Skin of body (tissue), 2 donors: Measurements from ENCODE around the gene DPP9. TPM values are rescaled to one million over a fixed set of nuclear protein-coding genes. Genes with fewer than 3 reads are reported as not detected.

Experiments used
- DNase-seq: peaks from one replicate; lab custom pipeline; 2025; lab: John Stamatoyannopoulos, UW
- total RNA-seq: library from RNA; depleted of rRNA; stranded (reverse); fragments of >200 nt; gene quantifications from one replicate; pipeline ENCODE4 v1.2.3, GENCODE V29; 2014

DPP9 gene
- total RNA-seq, 1 donor from 2014 or later, result 15.6 TPM

DNA sequence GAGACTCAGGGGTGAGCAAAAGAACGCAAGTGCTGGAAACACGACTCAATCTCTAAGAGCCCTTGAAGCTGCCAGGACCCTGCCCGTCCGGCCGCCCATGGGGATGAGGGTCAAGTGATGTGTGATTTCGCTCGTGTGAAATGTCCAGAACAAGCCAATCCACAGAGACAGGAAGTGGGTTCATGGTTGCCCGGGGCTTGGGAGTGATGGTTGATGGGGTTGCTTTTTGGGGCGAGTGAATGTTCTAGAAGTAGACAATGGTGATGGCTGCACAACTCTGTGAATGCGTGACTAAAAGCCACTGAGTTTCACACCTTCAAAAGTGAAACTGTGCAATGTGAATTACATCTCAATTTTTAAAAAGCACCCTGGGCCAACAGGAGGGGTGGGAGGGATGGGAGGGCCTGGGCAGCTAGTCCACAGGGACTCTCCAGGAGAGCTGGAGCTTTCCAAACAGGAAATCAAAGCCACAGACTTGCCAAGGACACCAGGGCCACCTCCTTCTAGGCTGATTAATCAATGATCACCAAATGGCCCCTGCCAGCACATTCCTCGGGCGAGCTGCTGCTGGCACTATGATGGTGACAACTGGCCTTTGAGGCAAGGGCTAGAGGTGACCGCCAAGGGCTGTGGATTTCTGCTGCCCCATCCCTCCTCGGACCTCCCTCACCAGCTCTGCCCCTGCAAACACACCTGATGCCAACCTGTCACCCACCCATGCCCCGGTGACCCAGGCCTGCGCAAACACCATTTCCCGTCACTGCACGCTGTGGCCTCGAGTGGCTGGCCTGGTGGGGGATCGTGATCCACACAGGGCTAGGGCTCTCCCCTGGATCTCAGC is 14.0 kb downstream of the DPP9 start:
- DNase-seq, result no peak

DNA sequence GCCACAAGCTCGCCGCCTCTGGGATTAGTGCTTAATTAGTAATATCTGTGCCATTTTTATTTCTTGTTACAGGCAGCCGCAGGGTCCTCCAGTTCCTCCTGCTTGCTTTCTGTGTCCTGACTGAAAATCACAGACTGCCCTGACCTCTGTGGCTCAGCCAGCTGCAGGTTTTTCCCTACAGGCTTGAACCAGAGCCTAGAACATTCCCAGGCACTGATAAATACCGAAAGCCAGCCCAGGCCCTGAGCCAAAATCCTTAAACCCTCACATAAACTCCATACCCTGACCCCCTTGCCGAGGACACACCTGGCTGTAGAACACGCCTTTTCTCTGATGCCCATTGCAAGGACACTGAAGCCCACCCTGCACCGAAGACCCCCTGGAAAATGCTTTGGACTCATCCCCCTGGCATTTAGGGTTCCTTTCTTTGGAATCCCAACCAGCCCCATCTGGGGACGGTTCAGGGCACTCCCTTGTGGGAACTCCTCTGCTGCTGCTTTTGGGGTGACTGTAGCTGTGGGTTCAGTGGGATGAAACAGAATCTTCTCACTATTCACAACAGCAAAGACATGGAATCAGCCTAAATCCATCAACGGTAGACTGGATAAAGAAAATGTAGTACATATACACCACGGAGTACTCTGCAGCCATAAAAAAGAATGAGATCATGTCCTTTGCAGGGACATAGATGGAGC is 15.5 kb downstream of the DPP9 start:
- no peak for DNase-seq

DNA sequence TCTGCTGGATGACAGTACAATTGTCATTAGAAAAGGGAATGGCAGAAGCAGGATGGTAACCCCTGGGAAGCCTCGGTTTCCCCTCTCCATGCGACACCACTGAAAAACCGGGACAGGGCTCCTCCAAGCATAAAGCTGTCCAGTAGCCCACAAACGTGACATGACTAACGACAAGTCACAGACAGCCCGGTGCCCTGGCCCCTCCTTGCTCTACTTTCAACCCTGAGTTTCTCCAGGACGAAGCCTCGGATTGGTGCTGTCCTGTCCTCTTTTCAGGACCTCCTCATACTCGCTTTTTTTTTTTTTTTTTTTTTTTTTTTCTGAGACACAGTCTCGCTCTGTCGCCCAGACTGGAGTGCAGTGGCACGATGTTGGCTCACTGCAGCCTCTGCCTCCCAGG is 16.3 kb downstream of the DPP9 start:
- no peak for DNase-seq

DNA sequence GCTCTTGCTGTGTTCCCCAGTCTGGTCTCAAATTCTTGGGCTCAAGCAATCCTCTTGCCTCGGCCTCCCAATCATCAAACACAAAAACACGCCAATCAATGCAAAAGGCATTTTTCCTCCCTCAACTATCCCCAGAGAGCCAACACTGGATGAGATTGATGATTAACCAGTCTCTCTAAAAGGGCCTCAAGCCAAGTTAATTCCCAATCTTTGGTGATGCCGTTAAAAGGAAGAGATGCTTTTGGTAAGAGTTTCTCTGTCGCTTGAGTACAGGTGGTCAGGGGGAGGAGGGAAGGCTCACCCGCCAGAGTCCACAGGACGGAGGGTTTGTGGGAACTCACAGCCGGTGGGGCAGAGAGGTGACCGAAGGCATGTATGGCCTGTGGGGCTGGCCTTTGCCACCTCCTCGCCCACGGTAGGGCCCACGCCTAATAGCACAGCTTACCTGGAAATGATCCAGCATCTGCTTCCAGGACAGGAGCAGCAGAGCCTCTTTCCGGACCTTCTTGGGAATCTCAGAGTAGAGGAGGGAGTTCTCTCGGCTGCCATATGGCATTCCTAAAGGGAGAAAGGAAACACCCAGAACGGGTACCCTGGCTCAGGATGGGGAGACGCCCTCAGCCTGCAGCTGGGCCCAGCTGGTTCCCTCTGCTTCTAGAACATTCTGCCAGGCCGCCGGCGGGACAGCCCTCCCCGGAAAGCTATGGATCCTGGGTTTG is 18.1 kb downstream of the DPP9 start:
- DNase-seq, result no peak

DNA sequence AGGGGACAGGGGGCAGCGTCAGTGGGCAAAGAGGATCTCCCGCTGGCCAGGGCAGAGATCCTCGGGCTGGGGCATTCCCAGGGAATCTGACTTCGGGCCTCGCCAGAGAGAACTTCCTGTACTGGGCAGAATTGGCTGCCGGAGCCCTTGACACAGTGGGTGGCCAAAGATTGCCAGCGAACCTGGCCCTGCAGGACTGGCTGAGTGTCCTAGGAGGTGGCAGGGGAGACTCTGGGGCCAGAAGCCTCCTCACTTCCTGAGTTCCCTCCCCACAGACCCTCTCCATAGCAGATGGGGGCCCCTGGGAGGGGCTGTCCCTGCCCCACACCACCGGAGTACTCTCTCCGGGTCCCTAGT is 19.3 kb downstream of the DPP9 start:
- DNase-seq, result no peak

DNA sequence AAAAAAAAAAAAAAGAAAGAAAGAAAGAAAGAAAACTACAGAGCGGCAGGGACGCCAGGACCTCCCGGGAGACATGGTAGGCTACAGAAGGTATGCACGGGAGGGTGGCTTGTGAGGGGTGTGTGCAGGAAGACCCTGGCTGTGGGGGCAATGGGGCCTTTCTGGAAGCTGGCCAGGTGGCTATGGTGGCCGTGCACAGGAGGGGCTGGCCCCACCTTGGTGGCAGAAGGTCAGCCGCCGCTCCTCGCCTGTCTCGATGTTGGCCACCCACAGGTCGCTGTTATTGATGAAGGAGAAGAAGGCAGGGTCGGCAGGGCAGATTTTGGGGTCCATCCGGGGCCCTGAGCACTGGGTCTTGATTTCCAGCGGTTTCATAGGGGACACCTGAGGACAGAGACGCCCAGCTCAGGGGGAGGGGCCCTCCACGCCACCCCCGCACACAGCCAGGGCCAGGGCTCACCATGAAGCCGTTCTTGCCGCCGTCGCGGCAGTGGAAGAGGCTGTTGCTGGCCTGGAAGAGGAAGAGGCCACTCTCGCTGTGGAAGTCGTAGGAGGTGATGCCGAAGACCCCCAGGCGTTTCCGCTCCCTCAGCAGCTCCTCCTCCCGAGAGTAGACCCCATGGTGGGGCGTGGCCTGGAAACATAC is 19.8 kb downstream of the DPP9 start:
- DNase-seq, result no peak

DNA sequence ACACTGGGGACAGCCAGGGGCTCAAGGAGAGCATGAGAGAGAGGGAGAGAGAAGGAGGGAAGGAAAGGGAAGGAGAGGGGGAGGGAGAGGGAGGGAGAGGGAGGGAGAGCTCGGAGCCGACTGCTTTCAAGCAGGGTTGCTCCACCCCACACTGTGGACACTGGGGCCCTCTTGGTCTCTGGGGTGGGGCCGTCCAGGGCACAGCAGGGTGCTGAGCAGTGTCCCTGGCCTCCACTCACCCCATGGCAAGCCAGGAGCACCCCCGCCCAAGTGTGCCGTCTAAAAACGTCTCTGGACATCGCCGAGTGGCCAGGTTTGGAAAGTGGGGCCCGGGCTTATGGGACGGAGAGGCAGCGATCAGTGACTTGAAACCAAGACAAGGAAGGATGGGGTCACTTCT is 20.9 kb downstream of the DPP9 start:
- no peak for DNase-seq

DNA sequence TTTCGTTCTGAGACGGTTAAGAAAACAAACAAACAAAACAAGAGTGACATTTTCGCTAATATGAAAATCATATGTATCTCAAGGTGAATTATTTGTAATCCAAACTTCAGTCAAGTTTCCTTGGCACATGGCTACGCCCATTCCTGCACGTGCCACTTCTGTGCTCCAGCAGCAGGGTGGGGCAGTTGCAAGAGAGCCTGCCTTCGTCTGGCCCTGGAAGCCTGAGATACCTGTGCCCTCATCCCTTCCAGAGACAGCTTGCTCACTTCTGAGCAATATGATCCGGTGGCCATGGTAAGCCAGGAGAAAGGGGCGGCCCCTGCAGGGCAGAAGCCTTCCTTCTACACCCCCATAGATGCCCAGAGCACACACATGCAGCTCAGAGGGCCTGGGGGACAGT is 22.1 kb downstream of the DPP9 start:
- no peak for DNase-seq

DNA sequence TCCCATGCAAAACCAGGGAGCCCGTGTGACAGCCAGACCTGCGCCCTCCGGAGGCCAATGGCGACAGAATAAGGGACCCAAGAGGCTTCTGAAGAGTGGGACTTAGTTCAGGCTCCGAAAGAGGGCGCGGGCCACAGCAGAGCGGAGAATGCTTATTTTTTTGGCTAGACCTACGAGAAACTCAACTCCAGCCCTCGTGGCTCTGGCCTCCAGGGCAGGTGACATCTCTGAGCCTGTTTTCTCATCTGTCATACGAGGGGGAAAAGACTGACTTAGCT is 23.0 kb downstream of the DPP9 start:
- no peak for DNase-seq

DNA sequence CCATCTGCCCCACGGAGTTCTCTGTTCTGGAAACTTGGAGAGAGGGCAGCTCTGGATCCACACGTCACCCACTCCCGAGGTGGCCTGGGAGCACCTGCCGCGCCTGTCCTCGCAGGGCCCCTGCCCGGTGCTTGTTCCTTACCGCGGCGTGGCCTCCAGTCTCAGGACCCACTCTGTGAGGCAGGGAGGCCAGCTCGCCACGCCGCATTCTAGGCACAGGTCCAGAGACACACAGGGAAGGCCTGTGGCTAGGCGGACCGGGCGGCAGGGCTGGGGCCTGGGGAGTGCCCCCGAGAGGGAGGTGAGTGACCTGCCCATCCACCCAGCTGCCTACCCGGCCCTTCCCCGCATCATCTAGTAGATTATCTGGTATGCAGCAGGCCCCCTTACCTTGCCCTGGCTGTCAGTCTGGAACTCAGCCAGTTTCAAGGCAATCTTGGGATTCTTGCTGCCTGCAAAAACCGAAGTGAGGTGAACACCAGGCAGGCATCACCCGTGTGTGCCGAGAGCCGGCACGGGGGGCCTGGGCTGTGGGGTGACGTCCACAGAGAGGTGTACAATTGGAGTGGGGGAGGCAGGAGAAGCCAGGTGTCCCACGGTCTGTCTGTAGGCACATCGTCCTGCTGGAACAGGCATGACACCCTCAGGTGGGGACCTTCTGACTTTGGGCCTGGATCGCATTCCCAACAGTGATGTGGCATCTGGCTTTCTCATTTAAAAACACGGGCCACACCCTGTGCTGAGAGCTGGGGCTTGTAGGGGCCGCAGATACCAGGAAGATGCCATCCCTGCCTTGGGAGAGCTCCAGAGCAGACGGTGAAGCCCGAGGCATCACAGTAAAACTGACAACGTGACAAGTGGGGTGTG is 23.6 kb downstream of the DPP9 start:
- DNase-seq, result no peak

DNA sequence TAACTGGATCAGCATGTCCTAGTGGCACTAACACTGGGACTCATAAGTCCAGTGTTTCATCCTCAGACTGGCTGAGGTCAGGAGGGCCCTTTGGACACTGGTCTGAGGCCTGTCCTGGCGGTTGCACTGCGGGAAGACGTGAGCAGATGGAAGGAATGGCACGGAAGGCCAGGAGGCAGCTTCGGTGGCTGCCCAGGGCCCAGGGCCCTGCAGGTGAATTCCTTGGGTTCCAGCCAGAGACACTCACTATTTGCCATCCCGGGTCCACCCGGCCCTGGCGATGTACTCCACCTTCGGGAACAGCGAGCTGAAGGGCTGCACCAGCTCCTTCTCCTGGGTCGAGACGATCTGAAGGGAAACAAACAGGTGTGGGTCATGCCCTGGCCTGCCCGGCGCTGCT is 26.3 kb downstream of the DPP9 start:
- no peak for DNase-seq

DNA sequence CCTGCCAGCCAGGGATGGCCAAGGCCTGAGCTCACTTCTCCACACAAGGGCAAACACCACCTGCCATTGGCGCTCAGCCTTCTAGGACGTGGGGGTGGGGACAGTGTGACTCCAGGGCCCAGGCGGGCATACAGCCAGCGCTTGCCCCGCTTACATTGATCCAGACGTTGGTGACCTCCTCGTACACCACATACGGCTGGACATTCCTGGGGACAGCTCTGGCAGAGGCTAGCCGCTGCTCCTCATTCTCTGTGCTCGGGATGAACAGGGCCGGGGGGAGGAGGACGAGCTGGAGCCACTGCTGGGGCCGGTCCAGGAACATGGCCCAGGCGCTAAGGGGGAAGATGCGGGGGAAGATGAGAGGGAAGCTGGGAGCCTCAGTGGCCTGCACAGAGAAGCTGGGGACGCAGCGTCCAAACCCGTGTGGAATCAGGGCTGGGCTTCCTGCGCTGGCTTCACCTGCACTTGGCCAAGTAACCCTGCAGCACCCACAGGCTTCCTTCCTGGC is 28.4 kb downstream of the DPP9 start:
- no peak for DNase-seq

DNA sequence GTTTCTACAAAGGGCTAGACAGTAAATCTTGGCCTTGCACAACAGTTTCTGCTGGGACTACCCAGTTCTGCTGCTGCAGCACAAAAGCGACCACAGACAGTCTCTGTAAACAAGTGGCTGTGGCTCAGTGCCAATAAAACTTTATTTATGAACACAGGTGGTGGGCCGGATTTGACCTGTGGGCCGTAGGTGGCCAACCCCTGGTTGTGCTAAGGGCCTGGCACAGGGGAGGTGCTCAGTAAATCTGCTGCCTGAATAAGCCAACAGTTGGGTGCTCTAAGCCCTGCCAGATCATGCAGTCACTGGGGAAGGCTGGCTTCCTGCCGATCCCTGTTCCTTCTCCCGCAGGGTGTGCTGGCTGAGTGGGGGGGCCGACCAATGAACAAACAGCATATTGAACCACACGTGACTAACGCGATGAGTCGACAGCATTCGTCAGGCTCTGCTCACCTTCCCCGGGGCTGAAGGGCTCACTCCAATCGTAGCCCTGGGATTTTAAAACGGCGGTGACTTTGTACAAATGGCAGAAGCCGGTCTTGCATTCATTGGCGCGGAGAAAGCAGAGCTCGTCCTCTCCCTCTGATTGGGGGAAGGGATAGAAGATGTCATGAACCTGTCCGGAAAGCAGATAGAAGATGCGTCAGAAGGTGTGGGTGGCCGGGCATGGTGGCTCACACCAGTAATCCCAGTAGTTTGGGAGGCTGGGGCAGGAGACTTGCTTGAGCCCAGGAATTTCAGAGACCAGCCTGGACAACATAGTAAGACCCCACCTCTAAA is 29.2 kb downstream of the DPP9 start:
- DNase-seq, result no peak

DNA sequence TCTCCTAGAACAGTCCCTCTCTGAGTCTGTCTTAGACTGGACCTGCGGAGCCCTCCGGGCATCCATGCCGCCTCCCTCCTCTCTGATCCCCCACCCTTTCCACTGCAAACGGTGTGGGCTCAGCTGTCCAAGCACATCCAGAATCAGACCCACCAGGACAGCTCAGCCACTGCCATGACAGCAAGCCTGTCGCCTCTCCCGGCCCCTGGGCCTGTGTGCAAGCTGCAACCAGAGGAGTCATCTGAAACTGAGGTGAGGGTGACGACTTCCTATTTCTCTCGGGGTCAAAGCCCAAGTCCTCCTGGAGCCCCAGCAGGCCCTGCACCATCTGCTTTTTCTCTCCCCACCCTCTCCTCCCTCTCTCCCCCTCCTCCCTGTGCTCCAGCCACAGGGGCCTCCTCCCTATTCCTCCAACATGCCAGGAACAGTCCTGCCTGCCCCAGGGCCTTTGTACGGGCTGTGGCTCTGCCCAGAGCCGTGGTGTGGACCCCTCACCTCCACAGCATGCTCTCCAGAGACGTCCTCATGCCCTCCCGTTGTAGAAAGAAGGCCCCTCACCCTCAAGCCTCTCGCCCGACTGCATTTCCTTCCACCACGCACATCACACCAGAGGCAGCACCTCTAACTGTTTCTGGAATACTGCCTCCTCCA is 30.0 kb downstream of the DPP9 start:
- DNase-seq, result no peak

DNA sequence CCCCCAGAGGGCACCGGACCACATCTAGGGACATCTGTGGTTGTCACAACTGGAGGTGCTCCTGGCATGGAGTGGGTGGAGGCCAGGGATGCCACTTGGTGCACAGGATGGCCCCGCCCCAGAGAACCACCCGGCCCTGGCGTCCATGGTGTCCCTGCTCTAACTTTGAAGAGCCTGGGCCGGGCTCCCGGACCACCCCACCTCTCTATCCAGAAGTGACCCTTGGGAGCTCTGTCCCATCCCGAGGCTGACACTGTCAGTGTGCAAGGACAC is 30.6 kb downstream of the DPP9 start:
- no peak for DNase-seq

DNA sequence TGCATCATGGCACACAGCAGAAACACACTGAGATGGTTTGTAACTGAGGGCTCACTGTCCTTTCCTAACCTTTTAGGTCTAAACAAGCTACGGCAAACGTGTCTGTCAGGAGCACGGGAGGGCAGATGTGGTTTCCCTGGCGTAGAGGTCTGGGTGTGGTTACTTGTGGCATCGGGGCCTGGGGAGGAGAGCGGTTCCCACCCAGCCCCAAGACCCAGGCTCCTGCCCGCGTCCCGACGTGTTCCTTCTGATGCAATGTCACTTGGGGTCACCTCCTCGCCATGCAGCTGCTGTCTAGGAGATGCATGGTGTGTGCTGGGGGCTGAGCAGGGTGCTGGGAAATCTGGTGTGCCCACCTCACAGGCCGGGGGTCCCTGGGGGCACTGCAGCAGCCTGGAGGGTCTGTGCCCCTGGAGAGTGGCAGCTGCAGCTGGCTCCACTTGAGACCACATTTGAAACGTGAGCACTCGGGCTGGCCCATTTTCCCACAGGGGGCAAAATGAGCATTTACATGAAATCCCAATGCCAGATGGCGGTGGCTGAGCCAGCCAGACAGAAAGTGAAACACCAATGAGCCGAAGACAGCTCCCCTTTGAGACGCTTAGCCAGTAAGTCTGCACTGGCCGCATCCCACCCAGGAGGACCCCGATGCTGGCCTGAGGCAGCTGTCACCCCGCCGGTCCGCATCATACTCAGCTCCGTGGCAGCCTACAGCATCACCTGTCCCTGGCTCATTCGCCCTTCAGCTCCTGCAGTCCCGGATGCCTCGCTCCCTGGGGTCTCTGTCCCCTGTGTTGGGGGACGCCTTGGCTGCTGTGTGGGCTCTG is 31.2 kb downstream of the DPP9 start:
- DNase-seq, result no peak

DNA sequence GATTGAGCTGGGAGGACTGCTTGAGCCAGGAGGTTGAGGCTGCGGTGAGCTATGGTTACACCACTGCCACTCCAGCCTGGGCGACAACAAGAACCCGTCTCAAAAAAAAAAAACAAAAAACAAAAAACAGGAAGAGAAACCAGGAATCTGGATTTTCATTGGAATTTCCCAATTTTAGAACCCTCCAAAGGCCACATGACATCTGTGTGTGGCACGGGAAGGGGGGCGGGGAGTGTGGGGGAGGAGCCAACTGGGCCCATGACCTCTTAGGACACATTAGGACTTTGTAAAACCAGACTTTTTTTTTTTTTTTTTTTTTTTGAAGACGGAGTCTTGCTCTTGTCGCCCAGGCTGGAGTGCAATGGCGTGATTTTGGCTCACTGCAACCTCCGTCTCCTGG is 32.3 kb downstream of the DPP9 start:
- DNase-seq, result no peak

DNA sequence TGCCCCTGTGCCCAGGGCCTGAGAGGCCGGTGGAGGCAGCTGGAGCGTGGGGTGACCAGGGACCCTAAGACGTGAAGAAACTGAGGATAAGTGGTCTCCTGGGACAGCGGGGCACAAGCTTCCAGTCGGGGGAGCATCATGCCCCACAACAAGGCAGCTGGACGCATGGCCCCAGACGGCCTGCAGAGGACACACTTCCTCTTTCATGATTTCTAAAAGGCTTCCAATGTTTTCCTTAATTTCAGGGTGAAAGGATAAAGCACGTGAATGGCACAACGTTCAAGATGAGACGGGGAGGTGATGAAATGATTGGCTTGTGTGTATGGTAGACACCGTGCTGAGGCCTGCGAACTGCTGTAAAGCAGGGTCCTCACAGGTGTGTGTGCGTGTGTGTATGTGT is 33.3 kb downstream of the DPP9 start:
- no peak for DNase-seq

DNA sequence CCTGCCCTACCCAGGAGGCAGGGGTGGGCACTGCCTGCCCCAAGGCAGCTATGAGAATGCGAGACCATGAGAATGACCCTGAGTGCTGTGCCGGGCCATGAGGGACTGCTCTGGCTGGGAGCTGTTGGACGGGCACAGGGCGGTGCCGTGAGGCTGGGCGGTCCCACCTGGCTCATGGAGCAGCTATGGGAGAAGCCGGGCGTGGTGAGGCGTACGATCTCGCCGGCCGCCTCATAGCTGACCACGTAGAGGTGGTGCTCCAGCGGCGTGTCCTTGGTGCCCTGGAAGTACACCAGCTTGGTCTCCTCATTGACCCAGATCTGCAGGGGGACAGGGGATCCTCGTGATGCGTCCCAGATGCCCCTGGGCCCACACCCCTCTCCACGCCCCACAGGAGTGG is 34.2 kb downstream of the DPP9 start:
- DNase-seq, result no peak
